ENCODE results near the gene DNAJC5G.
"Not testable (repeated sequence)": the region's sequence is repeated elsewhere in the genome, so short reads cannot be mapped to it uniquely, and the experiment has no call there.

Gene DNAJC5G

DNA sequence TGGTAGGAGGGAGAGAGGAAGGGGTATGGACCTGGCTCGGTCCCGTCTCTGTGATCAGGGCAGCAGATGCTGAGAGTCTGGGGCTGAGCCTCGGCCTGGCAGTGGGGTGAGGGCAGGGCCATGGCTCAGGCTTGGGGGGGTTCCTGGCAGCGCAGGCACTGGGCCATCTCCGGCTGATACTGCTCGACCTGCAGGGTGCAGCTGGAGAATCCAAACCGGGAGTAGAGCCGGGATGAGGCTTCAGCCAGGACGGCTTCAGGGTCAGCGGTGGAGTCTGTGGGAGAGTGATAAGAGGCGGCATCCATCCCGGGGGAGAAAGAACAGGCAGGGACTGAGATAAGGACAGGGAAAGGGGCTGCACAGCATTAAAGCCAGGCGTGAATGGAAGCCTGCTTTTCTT lies 20.0 kb upstream of the DNAJC5G start:
- no peak for ATAC-seq

DNA sequence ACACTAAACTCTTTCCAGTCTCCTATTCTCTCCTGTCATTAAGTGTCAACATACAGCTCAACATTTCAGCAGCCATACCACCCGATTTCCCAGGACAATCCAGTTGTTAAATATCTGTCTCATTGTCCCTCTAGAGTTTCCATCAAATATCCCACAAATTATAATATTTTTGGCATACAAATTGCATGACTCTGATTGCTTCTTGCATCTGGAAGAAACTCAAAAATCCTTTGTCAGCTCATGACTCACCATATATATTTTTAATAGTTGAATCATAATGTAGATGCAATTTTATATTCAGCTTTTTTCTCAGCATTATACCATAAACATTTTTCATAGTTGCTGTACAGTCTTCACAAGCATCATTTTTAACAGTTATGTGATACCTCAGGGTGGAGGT lies 19.6 kb upstream of the DNAJC5G start:
- ATAC-seq = no peak

DNA sequence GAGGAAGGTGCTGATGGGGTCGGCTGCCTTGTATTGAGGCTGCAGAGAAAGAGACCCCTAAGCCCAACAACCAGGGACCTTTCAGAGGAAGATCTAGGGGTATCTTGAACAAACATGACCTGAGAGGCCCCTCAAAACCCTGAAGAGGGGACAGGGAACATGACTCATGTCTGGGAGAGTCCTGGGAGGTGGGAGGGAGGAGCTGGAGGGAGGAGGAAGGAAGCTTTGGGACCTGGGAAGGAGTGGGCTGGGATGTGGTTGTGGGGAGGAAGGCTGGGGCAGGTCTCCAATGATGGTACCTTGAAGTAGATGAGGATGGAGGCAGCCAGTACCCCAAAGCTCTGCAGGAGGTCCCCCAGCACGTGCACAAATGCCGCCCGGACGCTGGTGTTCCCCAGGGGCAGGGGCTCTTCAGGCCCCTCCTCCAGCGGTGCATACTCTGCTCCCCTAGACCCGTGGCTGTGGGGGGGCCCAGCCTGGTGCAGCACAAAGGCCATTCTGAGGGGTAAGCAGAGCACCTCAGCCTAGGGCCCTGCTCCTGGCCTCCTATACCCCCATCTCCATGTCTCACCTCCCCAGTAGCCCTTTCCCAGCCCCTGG lies 18.3 kb upstream of the DNAJC5G start:
- no peak for ATAC-seq

DNA sequence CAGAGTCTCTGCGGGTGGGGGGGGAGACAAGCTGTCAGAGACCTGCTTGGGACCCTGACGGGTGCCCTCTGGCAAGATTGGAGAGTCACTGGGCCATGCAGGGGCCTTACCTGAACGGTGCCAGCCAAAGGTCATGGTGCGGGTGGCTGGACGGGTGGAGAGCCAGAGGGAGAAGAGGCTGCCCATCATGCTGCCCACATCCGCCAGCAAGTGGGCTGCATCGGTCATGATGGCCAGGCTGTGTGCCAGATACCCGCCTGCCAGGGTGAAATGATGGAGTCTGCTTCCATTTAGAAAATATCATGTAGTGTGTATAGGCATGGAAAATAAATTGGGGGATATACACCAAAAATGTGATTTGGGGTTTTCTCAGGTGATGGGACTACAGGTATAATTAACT lies 17.2 kb upstream of the DNAJC5G start:
- no peak for ATAC-seq

DNA sequence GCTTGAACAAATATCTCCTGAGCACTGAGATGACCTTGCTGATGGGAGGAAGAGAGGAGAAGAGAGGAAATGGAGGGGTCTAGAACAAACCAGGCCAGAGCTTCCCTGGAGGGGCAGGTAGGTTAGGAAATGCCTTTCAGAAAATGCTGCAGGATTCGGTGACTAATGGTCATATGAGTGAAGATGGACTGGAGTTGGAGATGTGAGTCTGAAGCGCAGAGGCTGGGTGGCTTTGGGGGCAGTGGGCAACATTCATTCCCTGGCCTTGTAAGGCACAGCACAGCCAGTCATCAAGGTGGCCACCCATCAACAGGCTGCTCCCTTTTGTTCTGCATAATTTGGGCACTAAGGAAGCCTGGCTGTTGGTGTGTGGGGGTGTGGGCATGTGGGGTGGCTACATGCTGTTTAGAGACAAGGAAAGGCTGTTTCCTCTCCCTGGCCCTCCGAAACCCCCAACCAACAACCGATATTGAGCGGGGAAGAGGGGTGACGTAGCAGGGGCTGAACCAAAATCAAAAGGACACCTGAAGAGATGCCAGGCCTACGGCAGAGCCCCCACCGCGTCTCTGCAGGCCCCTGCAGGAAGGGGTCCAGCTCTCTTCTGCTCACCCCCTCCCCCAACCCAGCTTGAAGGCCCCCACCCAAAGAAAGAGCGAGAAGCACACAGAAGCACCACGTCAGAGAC lies 13.8 kb upstream of the DNAJC5G start:
- ATAC-seq = no peak

DNA sequence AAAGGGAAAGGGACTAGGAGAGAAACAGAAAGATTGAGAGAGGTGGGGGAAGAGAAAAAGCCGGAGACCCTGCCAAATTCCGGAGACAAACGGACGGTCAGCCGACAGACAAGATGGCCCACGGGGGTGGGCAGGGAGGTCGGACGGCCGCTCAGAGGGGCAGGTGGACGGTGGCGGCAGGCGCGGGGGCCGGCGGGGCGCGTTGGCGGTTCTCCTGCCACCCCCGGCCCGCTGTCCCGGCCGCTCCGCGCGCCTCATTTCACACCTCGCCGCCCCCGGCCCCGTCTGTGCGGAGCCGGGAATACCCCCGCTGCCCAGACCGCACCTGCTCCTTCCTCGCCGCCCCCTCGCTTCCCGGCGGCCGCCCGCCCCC lies 13.3 kb upstream of the DNAJC5G start:
- no peak for ATAC-seq

DNA sequence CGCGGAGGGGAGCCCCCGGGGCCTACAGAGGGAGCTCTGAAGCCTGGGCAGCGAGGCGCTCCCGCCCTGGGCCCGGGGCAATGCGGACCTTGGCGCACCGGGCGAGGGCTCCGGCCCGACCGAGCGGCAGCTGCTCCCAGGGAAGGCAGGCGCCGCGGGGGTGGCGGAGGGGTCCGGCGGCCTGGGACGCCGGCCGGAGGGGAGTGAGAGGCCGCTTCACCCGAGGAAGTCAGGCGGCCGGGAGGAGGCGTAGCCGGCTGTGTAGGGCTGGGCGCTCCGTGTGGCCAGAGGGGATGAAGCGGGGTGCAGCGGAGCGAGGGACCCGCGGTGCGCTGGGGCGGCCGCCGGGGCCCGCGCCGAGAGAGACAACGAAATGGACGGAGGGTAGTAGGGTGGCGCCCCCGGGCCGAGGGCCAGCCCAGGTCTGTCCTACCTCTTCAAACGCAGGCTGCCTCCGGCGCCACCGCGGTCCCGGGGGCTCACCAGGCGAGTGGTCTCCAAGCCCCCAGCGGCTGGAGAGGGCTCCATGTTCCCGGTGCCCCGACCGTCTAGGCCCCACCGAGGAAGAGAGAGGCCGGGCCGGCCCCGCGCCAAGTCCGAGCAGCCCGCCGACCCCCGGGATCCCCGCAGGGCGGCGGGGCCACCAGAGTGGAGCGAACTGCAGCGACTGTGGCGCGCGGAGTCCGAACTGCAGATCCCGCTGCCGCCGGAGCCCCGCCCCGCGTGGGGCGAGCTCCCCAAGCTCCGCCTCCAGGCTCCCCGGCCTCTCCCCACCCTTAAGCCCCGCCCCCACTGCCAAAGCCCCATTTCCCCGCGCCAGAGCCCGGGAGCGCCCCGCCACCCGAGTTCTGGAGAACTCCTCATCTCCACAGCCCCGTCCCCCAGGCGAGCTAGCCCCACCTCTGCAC lies 12.6 kb upstream of the DNAJC5G start, which contains the start of gene SLC30A3:
Gene SLC30A3, minus strand, starts transcription at position 669 of the 908 bp plus-strand sequence. Its CDS starts 141 bp downstream, at position 528.
- ATAC-seq = peak; percentile 58 to 59

DNA sequence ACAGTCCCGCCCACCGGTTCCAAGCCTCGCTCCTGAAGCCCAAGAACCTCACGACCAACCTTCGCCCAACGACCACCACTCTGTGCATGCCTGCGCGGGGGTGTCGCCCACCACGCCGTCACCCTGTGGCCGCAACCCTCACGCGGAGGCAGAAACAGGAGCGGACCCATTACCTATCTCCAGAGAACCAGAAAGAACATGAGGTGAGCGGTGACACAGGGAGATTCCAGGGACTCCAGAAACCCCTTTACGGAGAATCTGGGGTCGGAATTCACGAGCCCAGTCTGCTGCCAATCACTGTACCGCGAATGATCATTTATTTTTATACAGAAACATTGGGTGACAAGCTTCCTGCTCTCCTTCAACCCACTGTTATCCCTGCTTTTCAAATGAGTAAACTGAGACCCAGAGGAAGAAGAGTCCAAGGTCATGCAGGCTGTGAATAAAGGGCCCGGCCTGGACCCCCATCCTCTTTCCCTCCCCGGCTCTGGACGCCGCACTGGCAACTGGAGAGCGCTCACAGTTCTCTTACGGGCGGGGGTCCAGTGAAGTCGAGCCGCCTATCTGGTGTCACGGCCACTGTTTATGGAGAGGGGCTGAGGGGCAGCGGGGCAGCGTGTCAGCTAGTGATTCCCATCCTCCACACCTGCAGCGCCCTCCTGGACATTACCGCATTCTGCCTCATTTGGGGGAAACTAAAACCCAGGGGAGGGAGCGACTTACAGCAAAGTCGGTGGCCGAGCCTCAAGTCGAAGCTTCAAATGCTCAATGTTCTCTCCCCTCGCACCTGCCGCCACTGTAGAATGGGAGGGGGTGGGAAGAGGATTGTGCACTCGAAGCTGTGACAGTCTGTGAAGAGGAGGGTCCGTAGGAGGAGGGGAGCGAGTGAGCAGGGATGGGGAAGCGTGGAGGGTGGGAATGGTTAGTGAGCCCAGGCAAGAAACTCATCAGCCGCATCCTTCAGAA lies 11.7 kb upstream of the DNAJC5G start:
- no peak for ATAC-seq

DNA sequence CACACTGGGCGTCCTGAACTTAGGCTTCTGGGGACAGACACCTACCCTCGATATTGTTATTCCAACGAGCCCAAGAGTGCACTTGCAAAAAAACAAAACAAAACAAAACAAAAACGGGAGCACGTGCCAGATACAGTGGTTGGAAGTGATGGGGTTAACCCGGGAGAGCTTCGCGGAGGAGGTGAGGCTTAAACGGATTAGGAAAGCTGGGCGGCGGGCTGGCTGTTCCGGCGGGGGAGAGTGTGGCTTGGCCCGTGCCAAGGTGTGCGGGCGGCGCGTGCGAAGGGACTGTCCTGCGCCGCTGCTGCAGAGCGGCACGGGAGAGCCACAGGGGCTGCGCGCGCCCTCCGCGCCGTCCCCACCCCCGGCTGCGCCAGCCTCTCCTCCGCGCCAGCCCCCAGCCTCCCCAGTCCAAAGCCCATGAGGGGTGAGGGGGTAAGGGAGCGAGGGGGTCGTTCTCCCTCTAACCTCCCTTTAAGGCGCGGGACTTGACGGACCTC lies 10.9 kb upstream of the DNAJC5G start:
- ATAC-seq = peak; percentile 49 to 51

DNA sequence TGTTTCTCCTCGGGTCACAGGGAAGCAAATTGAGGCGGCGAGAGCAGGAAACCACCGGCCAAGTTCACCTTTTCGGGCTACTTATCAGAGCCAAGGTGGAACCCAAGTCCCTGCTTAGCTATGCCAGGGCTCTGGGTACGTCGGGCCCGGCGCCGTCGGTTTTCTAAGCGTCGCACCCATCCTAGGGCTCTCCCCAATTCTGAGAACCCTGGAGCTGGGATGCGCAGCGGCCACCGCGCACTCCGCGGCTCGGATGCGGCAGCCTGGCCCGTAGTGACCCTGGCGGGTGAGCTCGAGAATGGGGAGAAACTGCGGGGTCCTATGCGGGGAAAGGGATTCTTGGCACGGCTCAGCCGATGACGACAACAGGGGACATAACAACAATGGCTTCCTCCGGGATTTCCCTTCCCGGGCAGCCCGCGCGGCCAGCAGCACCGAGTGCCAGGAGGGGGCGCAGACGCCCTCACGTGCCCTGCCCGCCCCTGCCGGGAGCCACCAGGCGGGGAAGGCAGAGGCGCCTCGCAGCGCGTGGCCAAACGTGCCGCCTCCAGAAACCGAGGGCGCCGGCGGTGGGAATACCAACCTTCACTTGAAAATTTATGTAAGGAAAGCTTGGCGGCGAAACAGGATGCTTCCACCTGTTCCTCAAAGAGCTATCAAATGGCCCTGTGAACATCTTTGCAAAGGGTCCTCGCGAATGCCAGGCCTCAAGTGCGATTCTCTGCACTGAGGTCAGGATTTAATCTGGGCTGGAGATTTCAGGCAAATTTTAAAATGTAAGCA lies 10.3 kb upstream of the DNAJC5G start:
- ATAC-seq = peak; percentile 53 to 73

DNA sequence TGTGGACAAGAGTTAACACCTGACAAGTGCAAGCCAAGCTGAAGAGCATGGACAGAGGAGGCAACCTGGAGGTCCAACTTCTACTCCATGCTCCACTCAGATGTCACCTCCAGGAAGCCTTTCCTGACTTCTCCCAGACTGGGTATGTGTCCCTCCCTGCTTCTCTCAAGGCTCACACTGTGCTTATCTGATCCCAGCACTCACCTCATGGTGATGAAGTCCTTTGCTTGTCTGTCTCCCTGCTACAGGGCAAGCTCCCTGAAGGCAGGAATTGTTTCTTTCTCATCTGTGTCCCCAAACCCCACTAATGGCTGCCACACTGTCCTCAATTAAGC lies 9.7 kb upstream of the DNAJC5G start:
- no peak for ATAC-seq

DNA sequence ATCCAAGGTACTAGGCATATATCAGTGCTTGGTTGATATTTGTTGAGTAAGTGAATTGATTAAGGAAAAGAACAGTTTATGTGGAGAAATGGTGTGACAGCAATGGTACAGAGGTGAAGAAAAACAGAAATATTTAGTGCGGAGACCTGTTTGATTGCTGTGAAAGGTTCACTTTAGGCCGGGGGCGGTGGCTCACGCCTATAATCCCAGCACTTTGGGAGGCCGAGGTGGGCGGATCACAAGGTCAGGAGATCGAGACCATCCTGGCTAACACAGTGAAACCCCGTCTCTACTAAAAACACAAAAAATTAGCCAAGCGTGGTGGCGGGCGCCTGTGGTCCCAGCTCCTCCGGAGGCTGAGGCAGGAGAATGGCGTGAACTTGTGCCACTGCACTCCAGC lies 6.9 kb upstream of the DNAJC5G start:
- ATAC-seq = not testable (repeated sequence)

DNA sequence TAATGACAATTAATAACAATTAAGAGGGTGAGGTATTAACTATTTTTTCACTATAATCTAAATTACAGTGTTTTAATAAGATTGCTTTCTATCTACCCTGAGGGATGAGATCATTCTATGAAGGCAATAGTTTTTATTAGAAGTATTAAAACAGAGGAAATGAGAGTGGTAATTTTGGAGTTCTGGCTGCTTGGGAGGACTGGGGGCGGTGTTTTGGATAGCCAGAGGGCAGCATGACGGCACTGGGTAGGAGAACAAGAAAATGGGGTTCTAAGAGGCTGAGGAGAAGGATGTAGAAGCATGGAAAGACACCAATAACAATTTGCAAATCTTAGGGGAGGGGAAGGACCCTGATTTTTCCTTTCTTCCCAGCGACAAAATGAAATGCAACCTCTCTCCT lies 5.1 kb upstream of the DNAJC5G start:
- ATAC-seq = no peak

DNA sequence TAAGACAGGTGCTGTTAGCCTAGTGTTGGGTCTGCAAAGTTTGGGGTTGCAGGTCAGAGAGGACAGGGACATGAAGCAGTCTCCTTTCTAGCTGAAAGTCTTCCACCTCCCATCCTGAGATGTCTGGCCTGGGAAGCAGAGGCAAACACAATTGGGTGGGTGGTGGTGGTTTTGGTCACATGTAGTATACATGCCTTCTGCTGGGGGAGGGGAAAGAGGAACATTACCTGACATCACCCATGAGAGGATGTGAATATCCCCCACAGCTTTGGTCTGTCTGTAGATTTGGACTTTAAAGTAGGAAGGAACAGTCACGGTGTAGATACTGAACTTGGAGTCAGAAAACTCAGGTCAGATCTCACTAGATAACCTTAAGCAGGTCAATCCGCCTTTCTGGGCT lies 4.6 kb upstream of the DNAJC5G start:
- ATAC-seq = no peak

DNA sequence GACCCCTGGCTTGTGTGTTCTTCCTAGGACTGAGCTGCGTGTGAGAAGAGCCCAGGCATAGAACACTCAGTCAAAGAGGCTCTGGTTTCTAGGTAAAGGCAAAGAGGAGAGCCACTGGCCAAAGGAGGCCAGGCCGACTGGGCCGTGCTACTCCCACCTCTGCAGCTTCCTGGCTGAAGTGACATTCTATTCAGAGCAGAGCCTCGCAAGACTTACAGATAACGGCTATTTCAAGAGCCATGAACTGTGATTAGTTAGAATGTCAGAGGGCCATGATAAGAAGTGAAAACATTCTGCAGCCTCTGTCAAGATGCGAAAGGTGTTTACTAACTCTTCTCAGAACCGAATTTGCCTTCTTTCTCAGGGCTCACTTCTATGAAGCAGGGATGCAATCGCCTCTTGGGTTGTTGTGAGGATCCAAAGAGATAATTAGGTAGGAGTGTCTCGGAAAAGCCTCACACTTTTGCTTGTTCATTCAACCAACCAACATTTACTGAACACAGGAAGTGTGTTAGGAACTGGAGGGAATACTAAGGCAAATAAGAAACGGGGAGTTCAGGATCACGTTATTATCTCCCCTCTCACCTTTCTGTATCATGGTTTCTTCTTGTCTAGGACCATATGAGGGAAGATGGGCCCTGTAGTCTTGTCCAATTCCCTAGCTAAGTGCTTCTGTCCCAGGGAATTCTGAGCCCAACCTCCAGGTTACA lies 3.4 kb upstream of the DNAJC5G start:
- no peak for ATAC-seq

DNA sequence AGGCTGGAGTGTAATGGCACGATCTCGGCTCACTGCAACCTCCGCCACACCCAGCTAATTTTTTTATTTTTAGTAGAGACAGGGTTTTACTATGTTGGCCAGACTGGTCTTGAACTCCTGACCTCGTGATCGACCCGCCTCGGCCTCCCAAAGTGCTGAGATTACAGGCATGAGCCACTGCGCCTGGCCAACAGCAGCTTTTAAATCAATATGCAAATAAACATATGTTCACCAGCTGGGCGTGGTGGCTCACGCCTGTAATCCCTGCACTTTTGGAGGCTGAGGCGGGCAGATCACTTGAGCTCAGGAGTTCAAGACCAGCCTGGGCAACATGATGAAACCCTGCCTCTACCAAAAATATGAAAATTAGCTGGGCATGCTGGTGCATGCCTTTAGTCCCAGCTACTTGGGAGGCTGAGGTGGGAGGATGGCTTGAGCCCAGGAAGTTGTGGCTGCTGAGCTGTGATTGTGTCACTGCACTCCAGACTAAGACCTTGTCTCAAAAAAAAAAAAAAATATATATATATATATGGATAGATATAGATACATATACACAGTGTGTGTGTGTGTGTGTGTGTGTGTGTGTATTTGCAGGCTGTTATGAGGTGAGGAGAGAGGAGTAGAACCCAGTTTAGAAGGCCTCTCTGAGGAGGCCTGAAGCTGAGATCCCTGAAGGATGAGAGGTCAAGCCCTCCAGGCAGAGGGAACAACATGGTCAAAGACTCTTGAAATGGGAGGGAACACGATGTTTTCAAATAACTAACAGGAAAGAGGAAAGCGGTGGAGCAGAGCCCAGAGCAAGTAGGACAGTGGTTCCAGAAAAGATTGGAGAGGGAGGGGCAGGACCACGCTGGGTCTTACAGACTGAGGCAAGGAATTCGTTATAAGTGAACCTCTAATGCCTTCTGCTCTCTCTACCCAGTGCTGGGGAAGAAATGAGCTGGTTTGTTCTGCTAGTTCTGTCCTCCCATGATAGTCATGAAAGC lies 2.4 kb upstream of the DNAJC5G start:
- ATAC-seq = not testable (repeated sequence)

DNA sequence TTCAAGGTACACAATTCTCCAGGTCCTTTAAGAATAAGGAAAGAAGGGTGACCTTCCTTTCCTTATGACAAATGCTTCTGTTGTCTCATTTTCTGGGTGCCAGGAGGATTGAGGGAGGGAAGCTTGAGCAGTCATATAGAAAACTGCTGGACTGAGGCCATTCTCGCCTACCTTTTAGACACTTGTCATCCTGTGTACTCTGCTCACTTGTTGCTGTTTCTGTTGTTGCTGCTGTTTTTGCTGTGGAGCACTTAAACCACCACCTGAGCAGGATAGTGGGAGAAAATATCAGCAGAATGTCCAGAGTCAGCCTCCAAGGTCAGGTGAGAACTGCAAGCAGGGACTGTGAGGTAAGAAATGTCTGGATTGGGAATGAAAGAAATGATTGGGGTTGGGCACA lies 2.8 kb downstream of the DNAJC5G start:
- ATAC-seq = no peak

DNA sequence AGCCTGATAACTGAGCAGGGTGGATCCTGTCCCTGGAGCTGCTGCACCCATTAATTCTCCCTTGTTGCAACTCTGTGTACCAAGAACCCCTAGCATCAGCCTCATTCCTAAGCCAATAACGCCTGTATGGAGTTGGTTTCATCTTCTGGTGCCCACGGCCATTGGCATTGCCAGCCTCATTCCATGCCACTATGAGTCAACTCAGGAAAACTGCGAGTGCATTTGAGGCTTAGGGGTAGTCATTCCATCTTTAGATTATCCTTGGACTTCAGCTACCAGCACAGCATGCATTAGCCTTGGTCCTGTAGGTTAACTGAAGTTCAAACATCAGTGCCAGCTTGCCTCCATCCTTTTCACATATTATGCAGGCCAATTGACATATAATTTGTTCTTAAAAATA lies 5.6 kb downstream of the DNAJC5G start:
- ATAC-seq = no peak

DNA sequence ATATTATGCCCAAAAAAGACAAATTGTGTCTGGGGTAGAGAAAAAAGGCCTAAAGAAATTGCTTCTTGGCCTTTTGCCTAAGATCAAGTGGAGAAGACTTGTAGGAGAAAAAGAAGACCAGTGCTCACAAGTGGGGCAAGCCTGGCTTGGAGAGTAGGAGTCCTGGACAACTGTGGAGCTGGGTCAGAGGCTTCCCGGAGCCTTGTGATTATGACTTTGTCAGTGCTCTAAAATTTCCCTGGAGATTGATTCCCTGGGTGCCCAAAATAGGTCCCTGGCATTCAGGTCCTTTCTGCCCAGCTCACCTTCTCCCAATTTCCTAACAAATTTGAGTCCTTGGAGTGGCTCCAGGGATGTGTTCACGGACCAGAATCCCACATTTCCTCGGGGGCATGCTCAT lies 6.2 kb downstream of the DNAJC5G start:
- ATAC-seq = no peak

All from activated CD4-positive, CD25-positive, alpha-beta regulatory T cell treated with anti-CD3 and anti-CD28 coated beads, Interleukin-2, amount 50 U/mL, for 24 hours (primary cell).